SK-N-SH (cell line): ENCODE data around the gene SKP2. TPM values are rescaled to one million over a fixed set of nuclear protein-coding genes. Genes with fewer than 3 reads are reported as not detected.

Source experiments
- CTCF ChIA-PET: fragments of 300-600, 350-600 bp; formaldehyde crosslinking; extraction: SDS; loops from one replicate; lab custom pipeline; 2021; lab: Yijun Ruan, JAX
- POLR2A ChIA-PET: fragments of 350-600 bp; sonication (Branson Sonifier 250); formaldehyde crosslinking; extraction: SDS; loops from one replicate; lab custom pipeline; 2020; ENCODE audit warnings: antibody characterized with exemption, inconsistent platforms; lab: Yijun Ruan, JAX
- DNase-seq: peaks from one replicate; pipeline ENCODE4 v3.0.0; 2012
- H2AFZ ChIP-seq: fragments of 200-600 bp; sonication (generic); 2 replicates; pipeline ENCODE4 v1.8.1; 2016; ENCODE audit warnings: antibody characterized with exemption, mild to moderate bottlenecking, low read depth
- H3F3A ChIP-seq: fragments of 200-600 bp; sonication (generic); replicated peaks from 2 replicates; pipeline ENCODE3; 2016; ENCODE audit warnings: antibody characterized with exemption, mild to moderate bottlenecking; ENCODE audit not compliant: insufficient read depth
- H3K27ac ChIP-seq, 2 experiments: fragments of 200-500 bp in 1 of 2; fragments of 200-600 bp in 1 of 2; sonication (Bioruptor generic) in 1 of 2; sonication (generic), shearing (Covaris generic) in 1 of 2; 2 replicates each; pipeline versions ENCODE4 v1.5.1 to v1.6.1; 2014 to 2016; ENCODE audit warnings: low read depth in 2 of 2, inconsistent platforms in 1 of 2, low read length in 1 of 2, mild to moderate bottlenecking in 1 of 2, mixed read lengths in 1 of 2
- H3K27me3 ChIP-seq: fragments of 200-600 bp; sonication (generic), shearing (Covaris generic); 2 replicates; pipeline ENCODE4 v1.6.1; 2016; ENCODE audit warnings: mixed run types; ENCODE audit not compliant: insufficient read depth
- H3K36me3 ChIP-seq, 2 experiments: fragments of 200-500 bp in 1 of 2; fragments of 200-600 bp in 1 of 2; sonication (Bioruptor generic) in 1 of 2; sonication (generic) in 1 of 2; replicated peaks in 1 of 2; 2 replicates each; pipeline versions ENCODE3 to v1.5.1; 2014 to 2016; ENCODE audit warnings: low read length in 1 of 2, mild to moderate bottlenecking in 1 of 2; ENCODE audit not compliant: insufficient read depth in 2 of 2, control insufficient read depth in 1 of 2
- H3K4me1 ChIP-seq, 2 experiments: fragments of 200-500 bp in 1 of 2; fragments of 200-600 bp in 1 of 2; sonication (Bioruptor generic) in 1 of 2; sonication (generic), shearing (Covaris generic) in 1 of 2; 2 replicates each; pipeline versions ENCODE4 v1.5.1 to v1.6.1; 2014 to 2016; ENCODE audit warnings: low read depth in 1 of 2, low read length in 1 of 2, mixed run types in 1 of 2; ENCODE audit not compliant: insufficient read depth in 2 of 2, control insufficient read depth in 1 of 2
- H3K4me2 ChIP-seq: fragments of 200-600 bp; sonication (generic), shearing (Covaris generic); 2 replicates; pipeline ENCODE4 v1.6.1; 2017; ENCODE audit warnings: mixed run types
- H3K4me3 ChIP-seq, 2 experiments: fragments of 200-500 bp in 1 of 2; fragments of 200-600 bp in 1 of 2; sonication (Bioruptor generic) in 1 of 2; sonication (generic), shearing (Covaris generic) in 1 of 2; 2 replicates each; pipeline versions ENCODE4 v1.5.1 to v1.8.1; 2014 to 2016; ENCODE audit warnings: low read depth in 2 of 2, inconsistent platforms in 1 of 2, low read length in 1 of 2, mild to moderate bottlenecking in 1 of 2, mixed read lengths in 1 of 2, moderate library complexity in 1 of 2
- H3K79me2 ChIP-seq: fragments of 200-600 bp; sonication (generic); 2 replicates; pipeline ENCODE4 v1.8.1; 2017; ENCODE audit warnings: mild to moderate bottlenecking; ENCODE audit not compliant: insufficient read depth
- H3K9ac ChIP-seq: fragments of 200-600 bp; sonication (generic); 2 replicates; pipeline ENCODE4 v1.6.1; 2017; ENCODE audit warnings: mixed run types
- H3K9me2 ChIP-seq: fragments of 200-600 bp; sonication (generic); 2 replicates; pipeline ENCODE4 v1.6.1; 2017; ENCODE audit warnings: mixed run types
- H3K9me3 ChIP-seq: fragments of 200-600 bp; sonication (generic); 2 replicates; pipeline ENCODE4 v1.6.1; 2017; ENCODE audit warnings: mixed run types, mild to moderate bottlenecking, moderate library complexity
- H4K20me1 ChIP-seq: fragments of 200-600 bp; sonication (generic); 2 replicates; pipeline ENCODE4 v1.6.1; 2017; ENCODE audit warnings: mild to moderate bottlenecking, mixed run types; ENCODE audit not compliant: insufficient read depth
- CTCF ChIP-seq: fragments of 200-600 bp; sonication (generic); IDR thresholded peaks from 2 replicates; pipeline ENCODE4 v1.6.1; 2017; ENCODE audit warnings: antibody characterized with exemption, mild to moderate bottlenecking, moderate library complexity
- ELF1 ChIP-seq: IDR thresholded peaks from 2 replicates; pipeline ENCODE4 v1.4.0; 2012
- EP300 ChIP-seq, 2 experiments: IDR thresholded peaks; 2 replicates each; pipeline versions ENCODE4 v1.4.0 to v1.6.1; 2012; ENCODE audit warnings: borderline replicate concordance in 1 of 2, low read depth in 1 of 2, low read length in 1 of 2
- EZH2phosphoT487 ChIP-seq: fragments of 200-600 bp; sonication (generic); IDR thresholded peaks from 2 replicates; pipeline ENCODE4 v1.6.1; 2017; ENCODE audit warnings: low read depth, mixed run types, mild to moderate bottlenecking, antibody characterized with exemption, moderate library complexity, borderline replicate concordance
- FOSL2 ChIP-seq: IDR thresholded peaks from 2 replicates; pipeline ENCODE4 v1.4.0; 2012; ENCODE audit warnings: low read depth, mild to moderate bottlenecking, moderate library complexity, borderline replicate concordance
- GATA2 ChIP-seq: sonication (generic); formaldehyde crosslinking; IDR thresholded peaks from 2 replicates; pipeline ENCODE4 v1.5.0; 2020; ENCODE audit warnings: mild to moderate bottlenecking, missing genetic modification reagents
- IRF3 ChIP-seq: fragments of 150-350 bp; IDR thresholded peaks from 2 replicates; pipeline ENCODE4 v1.6.1; 2016; ENCODE audit warnings: mild to moderate bottlenecking, low read depth, low read length
- JUND ChIP-seq: IDR thresholded peaks from 2 replicates; pipeline ENCODE4 v1.4.0; 2012
- MAX ChIP-seq: IDR thresholded peaks from 2 replicates; pipeline ENCODE4 v1.4.0; 2012; ENCODE audit warnings: low read depth
- NRF1 ChIP-seq: IDR thresholded peaks from 2 replicates; pipeline ENCODE4 v1.6.1; 2012; ENCODE audit warnings: low read depth, mild to moderate bottlenecking, low read length
- PBX3 ChIP-seq: IDR thresholded peaks from 2 replicates; pipeline ENCODE4; 2012
- RFX5 ChIP-seq: IDR thresholded peaks from 2 replicates; pipeline ENCODE4 v1.6.1; 2012; ENCODE audit warnings: mild to moderate bottlenecking, improper control_type of control experiment, low read length
- SMC3 ChIP-seq: IDR thresholded peaks from 2 replicates; pipeline ENCODE4 v1.6.1; 2012; ENCODE audit warnings: low read depth, low read length, improper control_type of control experiment
- TAF1 ChIP-seq: IDR thresholded peaks from 2 replicates; pipeline ENCODE4 v1.6.1; 2012; ENCODE audit warnings: low read depth, mild to moderate bottlenecking, low read length, moderate library complexity, borderline replicate concordance
- TCF12 ChIP-seq: IDR thresholded peaks from 2 replicates; pipeline ENCODE4 v1.4.0; 2012
- TEAD4 ChIP-seq: IDR thresholded peaks from 2 replicates; pipeline ENCODE4 v1.4.0; 2012; ENCODE audit warnings: mild to moderate bottlenecking, borderline replicate concordance; ENCODE audit not compliant: insufficient read depth
- USF1 ChIP-seq: IDR thresholded peaks from 2 replicates; pipeline ENCODE4 v1.4.0; 2012; ENCODE audit warnings: low read depth, borderline replicate concordance
- USF2 ChIP-seq: fragments of 150-350 bp; IDR thresholded peaks from 2 replicates; pipeline ENCODE4 v1.6.1; 2017; ENCODE audit warnings: antibody characterized with exemption, low read length, low read depth, borderline replicate concordance
- WGBS: methylation state at CpG from one replicate; pipeline ENCODE4 v1.1.6; 2017; ENCODE audit warnings: low lambda C conversion rate; 5-methylcytosine and 5-hydroxymethylcytosine counted together
- polyA plus RNA-seq, 3 experiments: library from polyadenylated mRNA; depleted of rRNA; stranded (reverse); fragments of >200 nt; gene quantifications; 2 replicates each; pipeline ENCODE4 v1.2.3, GENCODE V29; 2012

Gene SKP2
- polyA plus RNA-seq, 1 of the 3 experiments (the other 2 are of a cell fraction) = 12.4 TPM

GRCh38 chr5:36217567-36217966 is 65.7 kb downstream of the SKP2 start:
- H3K27ac ChIP-seq = no peak overlapping the region
- H3K9me2 ChIP-seq = no peaks in the 10 kb centered on the region
- no peak overlapping the region for H3K4me3 ChIP-seq
- peaks cover 53 to 56% of the 10 kb centered on the region in 2 experiments for H3K36me3 ChIP-seq
- ChIA-PET CTCF (interaction anchor here (0.6 to 1.7 kb wide), 7 partner anchors 9 to 290 kb away, joined by 3 to 9 read pairs (median 3); partner anchors contain the start of gene NADK2), POLR2A (no interaction called here)
- TF ChIP-seq TEAD4 (no peak), IRF3 (no peak), FOSL2 (no peak), USF1 (no peak), JUND (no peak), RFX5 (no peak), MAX (no peak), TCF12 (no peak), GATA2 (CRISPR knock-in tag) (no peak), EP300 (IDR thresholded peaks at IDR 0.05; ENCODE audit: borderline replicate concordance in 1 of 2, low read depth in 1 of 2, low read length in 1 of 2) (no peak), ELF1 (no peak), TAF1 (no peak), EZH2phosphoT487 (no peak), SMC3 (no peak), NRF1 (no peak), PBX3 (no peak), USF2 (no peak), CTCF (no peak)
- H3K4me1 ChIP-seq = peaks cover 0 to 4% of the 10 kb centered on the region in 2 experiments; a peak in 1 of 4 replicates
- H3K27me3 ChIP-seq = no peaks in the 10 kb centered on the region
- peaks cover 12% of the 10 kb centered on the region for H3F3A ChIP-seq
- DNase-seq = no peak
- no peaks in the 10 kb centered on the region for H4K20me1 ChIP-seq
- 100% methylated on average over 1 of the region's 1 CpG for WGBS
- no peaks in the 10 kb centered on the region for H3K79me2 ChIP-seq
- no peak overlapping the region for H3K4me2 ChIP-seq
- H2AFZ ChIP-seq = no peak overlapping the region
- no peak overlapping the region for H3K9ac ChIP-seq
- H3K9me3 ChIP-seq = no peaks in the 10 kb centered on the region
